SK-N-MC (cell line): Measurements from ENCODE around the gene ICOSLG.
"Not testable (repeated sequence)": the region's sequence is repeated elsewhere in the genome, so short reads cannot be mapped to it uniquely, and the experiment has no call there.

Experiments used
- EZH2 ChIP-seq: fragments of 200-600 bp; sonication (generic); IDR thresholded peaks from one replicate; pipeline ENCODE4 v1.6.1; 2017; ENCODE audit warnings: antibody characterized with exemption
- FOXP2 ChIP-seq: optimal IDR thresholded peaks from 2 replicates; pipeline ENCODE3; 2011; ENCODE audit warnings: mild to moderate bottlenecking, moderate library complexity; ENCODE audit not compliant: insufficient read depth; ENCODE audit errors: extremely low read length, control extremely low read depth
- POLR2AphosphoS5 ChIP-seq: IDR thresholded peaks from 2 replicates; pipeline ENCODE4 v1.6.1; 2012; ENCODE audit warnings: mild to moderate bottlenecking, low read depth, low read length, borderline replicate concordance

- not testable (repeated sequence) for TF ChIP-seq FOXP2, POLR2AphosphoS5, EZH2
Observed at GRCh38 chr21:44218461-44218860, 22.3 kb downstream of the ICOSLG start.
